ENCODE data around the gene ELF4.

- TF ChIP-seq RAD21 (IDR thresholded peaks at IDR 0.05; ENCODE audit: low read depth) (no peak), FOSL1 (IDR thresholded peaks at IDR 0.05; ENCODE audit: low read depth) (no peak), EZH2 (IDR thresholded peaks at IDR 0.05) (no peak), SIN3A (IDR thresholded peaks at IDR 0.05; ENCODE audit: low read depth) (no peak), JUND (IDR thresholded peaks at IDR 0.05) (no peak), POLR2A (IDR thresholded peaks at IDR 0.05; ENCODE audit: borderline replicate concordance, extremely low read depth, insufficient read depth, insufficient read length) (no peak), ELF1 (IDR thresholded peaks at IDR 0.05; ENCODE audit: borderline replicate concordance, low read depth) (no peak), CEBPB (IDR thresholded peaks at IDR 0.05; ENCODE audit: low read depth) (no peak), ZNF274 (IDR thresholded peaks at IDR 0.05; ENCODE audit: low read depth, low read length) (no peak)
- TF ChIP-seq, protein P1, sequence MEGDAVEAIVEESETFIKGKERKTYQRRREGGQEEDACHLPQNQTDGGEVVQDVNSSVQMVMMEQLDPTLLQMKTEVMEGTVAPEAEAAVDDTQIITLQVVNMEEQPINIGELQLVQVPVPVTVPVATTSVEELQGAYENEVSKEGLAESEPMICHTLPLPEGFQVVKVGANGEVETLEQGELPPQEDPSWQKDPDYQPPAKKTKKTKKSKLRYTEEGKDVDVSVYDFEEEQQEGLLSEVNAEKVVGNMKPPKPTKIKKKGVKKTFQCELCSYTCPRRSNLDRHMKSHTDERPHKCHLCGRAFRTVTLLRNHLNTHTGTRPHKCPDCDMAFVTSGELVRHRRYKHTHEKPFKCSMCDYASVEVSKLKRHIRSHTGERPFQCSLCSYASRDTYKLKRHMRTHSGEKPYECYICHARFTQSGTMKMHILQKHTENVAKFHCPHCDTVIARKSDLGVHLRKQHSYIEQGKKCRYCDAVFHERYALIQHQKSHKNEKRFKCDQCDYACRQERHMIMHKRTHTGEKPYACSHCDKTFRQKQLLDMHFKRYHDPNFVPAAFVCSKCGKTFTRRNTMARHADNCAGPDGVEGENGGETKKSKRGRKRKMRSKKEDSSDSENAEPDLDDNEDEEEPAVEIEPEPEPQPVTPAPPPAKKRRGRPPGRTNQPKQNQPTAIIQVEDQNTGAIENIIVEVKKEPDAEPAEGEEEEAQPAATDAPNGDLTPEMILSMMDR (IDR thresholded peaks at IDR 0.05 in 2 of 3, conservative IDR thresholded peaks at IDR 0.05 in 1 of 3; ENCODE audit: borderline replicate concordance in 1 of 3, insufficient read depth in 1 of 3, low read depth in 2 of 3, low read length in 2 of 3): no peak
Observed at GRCh38 chrX:130111220-130112154, 1.2 kb upstream of the ELF4 start.
